KOPT-K1 (cell line): ENCODE data around the gene LIN7A.
"Not testable (repeated sequence)": the region's sequence is repeated elsewhere in the genome, so short reads cannot be mapped to it uniquely, and the experiment has no call there.

Experiments used
- H3K27ac ChIP-seq: fragments of 200-600 bp; sonication (generic); 2 replicates; pipeline ENCODE4 v1.5.1; 2016; ENCODE audit warnings: antibody characterized with exemption, mild to moderate bottlenecking, low read depth, low read length; ENCODE audit not compliant: poor library complexity, severe bottlenecking
- H3K36me3 ChIP-seq: fragments of 200-600 bp; sonication (generic); 2 replicates; pipeline ENCODE4 v1.5.1; 2017; ENCODE audit warnings: antibody characterized with exemption, mild to moderate bottlenecking, low read length, moderate library complexity; ENCODE audit not compliant: insufficient read depth
- H3K9me3 ChIP-seq: fragments of 200-600 bp; sonication (generic); 2 replicates; pipeline ENCODE4 v1.5.1; 2017; ENCODE audit warnings: antibody characterized with exemption, low read length, mild to moderate bottlenecking; ENCODE audit not compliant: insufficient read depth, poor library complexity, severe bottlenecking

Gene LIN7A

DNA sequence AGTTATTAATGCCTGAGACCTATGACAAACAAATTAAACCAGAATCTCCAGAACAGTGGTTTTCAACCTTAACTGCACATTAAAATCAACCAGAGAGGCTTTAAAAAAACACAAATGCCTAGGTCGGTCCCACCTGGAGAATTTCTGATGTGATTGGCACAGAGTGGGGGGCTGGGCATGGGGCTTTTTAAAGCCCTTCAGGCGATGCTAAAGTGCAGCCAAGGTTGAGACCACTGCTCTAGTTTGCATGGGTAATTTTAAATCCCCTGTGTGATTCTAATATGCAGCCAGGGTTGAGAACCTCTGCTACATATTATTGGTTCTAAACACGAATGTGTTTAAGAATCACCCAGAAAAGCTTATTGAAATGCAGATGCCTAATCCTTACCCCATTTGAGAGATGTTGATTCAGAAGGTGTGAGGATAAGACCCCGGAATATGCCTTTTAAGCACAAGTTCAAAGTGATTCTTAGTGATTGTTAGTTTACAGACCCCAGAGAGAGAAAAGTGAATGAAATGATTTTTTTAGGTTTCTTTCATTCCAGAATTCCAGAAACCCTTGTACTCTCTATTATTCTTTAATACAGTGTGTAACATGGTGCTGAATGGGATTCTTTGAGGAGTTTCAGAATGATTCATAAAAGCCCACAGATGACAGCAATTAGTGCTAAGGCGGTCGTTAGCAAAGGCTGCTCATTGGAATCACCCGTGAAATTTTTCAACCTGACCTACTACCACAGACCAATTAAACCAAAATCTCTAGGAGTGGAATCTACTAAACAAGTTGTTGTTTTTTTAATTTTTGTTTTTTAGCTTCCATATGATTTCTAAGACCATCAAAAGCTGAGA lies 44.9 kb downstream of the LIN7A start:
- H3K36me3 ChIP-seq = no peaks in the 10 kb centered on the region
- no peaks in the 10 kb centered on the region for H3K9me3 ChIP-seq
- no peak overlapping the region for H3K27ac ChIP-seq

DNA sequence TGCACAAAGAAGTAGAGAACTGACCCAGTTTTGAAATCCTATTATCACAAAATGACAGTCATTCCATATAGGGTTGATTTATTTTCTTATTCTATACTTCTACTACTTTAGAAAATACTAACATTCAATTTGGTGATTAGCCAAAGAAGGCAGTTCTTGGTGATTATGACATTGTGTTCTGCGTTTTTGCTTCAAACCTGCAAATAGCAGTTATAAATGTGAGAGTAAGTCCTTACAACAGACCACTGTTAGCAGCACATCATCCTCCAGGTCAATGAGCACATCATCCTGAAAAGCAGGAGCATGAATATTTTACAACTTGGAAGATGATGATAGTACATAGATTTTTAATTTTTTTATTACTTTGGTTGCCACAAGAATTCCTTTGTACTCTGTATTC lies 53.1 kb downstream of the LIN7A start:
- Histone ChIP-seq H3K27ac (no peak overlapping the region), H3K36me3 (no peaks in the 10 kb centered on the region), H3K9me3 (no peaks in the 10 kb centered on the region)

- H3K27ac ChIP-seq = no peak overlapping the region
- H3K9me3 ChIP-seq = no peaks in the 10 kb centered on the region
- H3K36me3 ChIP-seq = no peaks in the 10 kb centered on the region
Observed at GRCh38 chr12:80881106-80881505, 56.6 kb downstream of the LIN7A start.

- not testable (repeated sequence) for H3K27ac ChIP-seq, H3K9me3 ChIP-seq
Observed at GRCh38 chr12:80878452-80878851, 59.3 kb downstream of the LIN7A start.

DNA sequence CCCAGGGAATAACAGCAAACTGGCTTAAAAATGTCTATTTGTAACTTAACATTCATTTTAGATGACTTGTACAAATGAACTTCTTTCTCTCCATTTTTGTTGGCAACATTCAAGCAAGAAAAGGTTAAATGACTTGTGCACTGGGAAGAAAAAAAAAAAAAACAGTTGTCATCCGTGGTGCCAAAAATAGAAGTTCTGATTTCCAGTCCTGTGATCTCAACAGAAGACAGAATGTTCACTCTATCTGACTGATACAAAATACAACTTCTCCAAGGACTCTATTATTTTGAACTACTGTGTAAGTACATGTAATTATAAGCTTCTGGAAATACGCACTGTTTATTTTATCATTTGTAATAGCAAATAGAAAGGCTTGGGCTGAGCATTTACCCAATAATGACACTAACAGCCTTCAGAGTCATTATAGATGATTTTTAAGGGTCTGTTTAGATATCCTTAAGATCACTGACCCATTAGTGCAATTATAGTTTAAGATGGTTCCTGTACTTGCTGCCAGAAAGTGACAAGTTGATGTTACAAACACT lies 59.9 kb downstream of the LIN7A start:
- no peak overlapping the region for H3K27ac ChIP-seq
- no peaks in the 10 kb centered on the region for H3K9me3 ChIP-seq
- no peaks in the 10 kb centered on the region for H3K36me3 ChIP-seq

More at GRCh38 chr12:80878452-80878851, 59.3 kb downstream of the LIN7A start:
- H3K36me3 ChIP-seq = not testable (repeated sequence)

GRCh38 chr12:80872053-80872452 lies 65.7 kb downstream of the LIN7A start:
- no peaks in the 10 kb centered on the region for H3K36me3 ChIP-seq
- no peak overlapping the region for H3K27ac ChIP-seq
- H3K9me3 ChIP-seq = no peaks in the 10 kb centered on the region

GRCh38 chr12:80869264-80869663 lies 68.5 kb downstream of the LIN7A start:
- no peak overlapping the region for H3K27ac ChIP-seq
- H3K36me3 ChIP-seq = no peaks in the 10 kb centered on the region
- no peaks in the 10 kb centered on the region for H3K9me3 ChIP-seq

GRCh38 chr12:80868576-80868975 lies 69.2 kb downstream of the LIN7A start:
- no peaks in the 10 kb centered on the region for H3K9me3 ChIP-seq
- no peak overlapping the region for H3K27ac ChIP-seq
- no peaks in the 10 kb centered on the region for H3K36me3 ChIP-seq

DNA sequence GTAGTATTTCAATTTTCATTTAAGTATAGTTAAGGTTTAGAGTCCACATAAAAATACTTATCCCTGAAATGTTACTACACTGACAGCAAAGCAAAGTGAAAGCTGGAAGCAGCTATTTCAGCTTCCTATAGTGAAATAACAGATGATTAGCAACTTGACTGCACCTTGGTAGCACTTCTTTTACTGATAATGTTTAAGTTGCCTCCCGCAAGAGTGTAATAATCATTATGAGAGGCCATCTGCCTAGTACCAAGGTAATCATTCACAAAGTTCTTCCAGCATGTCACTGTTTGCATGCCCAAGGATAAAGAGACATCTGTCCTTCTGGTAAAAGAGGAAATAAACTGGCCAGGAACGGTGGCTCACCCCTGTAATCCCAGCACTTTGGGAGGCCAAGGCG lies 69.8 kb downstream of the LIN7A start:
- no peaks in the 10 kb centered on the region for H3K36me3 ChIP-seq
- H3K27ac ChIP-seq = no peak overlapping the region
- H3K9me3 ChIP-seq = no peaks in the 10 kb centered on the region

DNA sequence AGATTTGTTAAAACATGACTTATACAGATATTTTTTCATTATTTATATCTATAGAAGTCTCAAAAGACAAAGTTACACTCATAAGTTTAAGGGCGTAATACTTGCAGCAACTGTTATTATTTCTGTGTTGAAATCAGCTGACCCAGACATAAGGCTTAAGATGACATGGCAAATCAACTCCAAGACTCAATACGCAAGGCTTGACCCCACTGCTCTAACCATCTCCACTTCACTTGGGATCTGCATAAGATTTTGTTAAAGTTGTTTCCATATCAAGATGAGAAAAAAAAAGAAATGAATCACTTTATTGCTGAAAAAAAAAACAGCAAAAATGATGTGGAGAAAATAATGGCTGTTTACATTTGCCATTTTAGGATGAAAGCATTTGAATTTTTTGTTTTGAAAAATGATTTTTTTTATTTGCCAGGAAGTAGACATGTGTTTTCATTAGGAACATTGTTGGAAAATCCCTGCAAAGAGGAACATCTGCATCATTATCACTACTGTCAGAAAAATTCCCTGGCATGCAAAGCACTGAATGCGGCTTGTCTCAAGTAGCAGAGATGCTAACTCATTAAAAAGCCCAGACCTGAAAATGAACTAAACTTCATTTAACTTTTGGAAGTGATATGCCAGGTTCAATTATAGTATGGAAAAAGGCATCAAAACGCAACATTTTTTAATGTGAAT lies 73.5 kb downstream of the LIN7A start:
- Histone ChIP-seq H3K36me3 (no peaks in the 10 kb centered on the region), H3K9me3 (no peaks in the 10 kb centered on the region), H3K27ac (no peak overlapping the region)

GRCh38 chr12:80862531-80862930 lies 75.2 kb downstream of the LIN7A start:
- no peaks in the 10 kb centered on the region for H3K36me3 ChIP-seq
- no peak overlapping the region for H3K27ac ChIP-seq
- no peaks in the 10 kb centered on the region for H3K9me3 ChIP-seq

DNA sequence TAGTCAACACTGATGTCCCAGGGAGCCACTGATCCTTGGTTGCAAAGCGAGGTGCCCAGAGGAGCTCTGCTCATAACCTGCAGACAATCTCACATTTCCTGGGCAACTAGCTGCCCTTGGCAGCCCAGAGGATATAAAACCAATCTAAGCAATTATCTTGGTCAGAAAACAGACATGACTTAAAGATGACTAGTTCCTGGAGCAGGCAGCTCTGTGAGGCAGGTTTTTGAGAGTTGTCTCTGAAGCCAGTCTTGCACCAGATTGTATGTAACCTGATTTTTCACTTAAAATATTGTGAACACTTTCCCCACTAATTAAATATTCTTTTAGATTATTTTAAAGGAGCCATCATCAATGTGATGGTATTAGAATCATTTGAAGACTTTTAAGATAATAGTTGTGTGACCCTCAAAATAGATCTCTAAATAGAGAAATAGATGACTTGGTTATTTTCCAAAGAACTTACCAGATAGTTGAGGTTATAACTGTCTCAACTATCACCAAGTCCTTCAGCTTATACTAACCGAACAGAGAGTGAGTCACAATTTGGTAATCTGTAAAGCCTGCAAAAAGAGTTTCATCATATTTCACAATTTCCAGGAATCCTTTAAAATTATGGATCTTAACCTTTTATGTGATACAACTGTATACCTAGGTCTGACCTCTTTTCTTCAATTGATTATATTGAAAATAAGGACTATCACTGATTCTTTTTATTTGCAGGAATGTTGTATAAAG lies 75.9 kb downstream of the LIN7A start:
- Histone ChIP-seq H3K9me3 (no peaks in the 10 kb centered on the region), H3K27ac (no peak overlapping the region), H3K36me3 (no peaks in the 10 kb centered on the region)

GRCh38 chr12:80860928-80861327 lies 76.8 kb downstream of the LIN7A start:
- no peak overlapping the region for H3K27ac ChIP-seq
- no peaks in the 10 kb centered on the region for H3K36me3 ChIP-seq
- H3K9me3 ChIP-seq = no peaks in the 10 kb centered on the region

DNA sequence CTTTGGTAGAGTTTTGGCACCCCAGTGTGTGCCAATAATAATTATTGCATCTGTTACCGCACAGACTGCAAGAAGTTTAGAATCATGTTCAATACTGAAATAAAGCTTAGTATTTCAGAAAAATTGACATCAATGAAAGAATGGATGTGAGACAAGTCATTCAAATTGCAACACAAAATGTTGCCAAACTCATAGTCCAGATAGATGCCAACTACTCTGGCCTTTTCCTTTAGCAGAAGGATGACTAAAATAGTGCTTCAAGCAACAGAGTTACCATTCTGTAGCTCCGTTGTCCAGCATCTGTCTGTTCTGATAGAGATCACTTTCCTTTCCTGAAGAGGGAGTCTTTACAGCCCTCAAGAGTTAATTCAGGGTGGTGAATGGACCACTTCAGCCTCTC lies 77.5 kb downstream of the LIN7A start:
- no peaks in the 10 kb centered on the region for H3K36me3 ChIP-seq
- no peaks in the 10 kb centered on the region for H3K9me3 ChIP-seq
- no peak overlapping the region for H3K27ac ChIP-seq

DNA sequence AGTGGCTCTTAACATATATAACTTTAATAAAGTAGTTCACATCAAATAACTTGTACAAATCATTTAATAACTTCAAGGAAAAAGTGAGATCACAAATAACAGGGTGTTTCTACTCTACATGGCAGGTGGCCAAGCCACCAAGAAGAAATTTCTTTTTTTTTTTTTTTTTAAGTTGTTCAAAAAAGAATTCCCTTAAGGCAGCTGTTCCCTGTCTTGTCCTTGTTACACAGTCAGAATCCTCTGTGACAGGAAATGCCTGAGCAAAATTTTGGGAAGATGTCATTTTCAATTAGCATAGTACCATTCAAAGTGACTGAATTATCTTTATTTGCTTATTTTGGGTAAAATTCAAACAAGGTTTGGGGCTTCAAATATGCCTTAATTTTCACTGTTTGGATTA lies 79.4 kb downstream of the LIN7A start:
- no peaks in the 10 kb centered on the region for H3K9me3 ChIP-seq
- H3K36me3 ChIP-seq = no peaks in the 10 kb centered on the region
- no peak overlapping the region for H3K27ac ChIP-seq
